BE2C (cell line): ENCODE results near the gene ZNF835.
"Not testable (repeated sequence)": the region's sequence is repeated elsewhere in the genome, so short reads cannot be mapped to it uniquely, and the experiment has no call there.

Experiments used
- DNase-seq: peaks from one replicate; pipeline ENCODE4 v3.0.0-alpha.2; 2020
- H3K27me3 ChIP-seq: fragments of 250-450 bp; sonication (Bioruptor Pico); 2 replicates; pipeline ENCODE4 v1.5.1; 2020; ENCODE audit warnings: mild to moderate bottlenecking
- H3K36me3 ChIP-seq: fragments of 250-450 bp; sonication (Bioruptor Pico); 2 replicates; pipeline ENCODE4 v1.5.1; 2020; ENCODE audit warnings: mild to moderate bottlenecking
- H3K4me1 ChIP-seq: fragments of 250-450 bp; sonication (Bioruptor Pico); 2 replicates; pipeline ENCODE4 v1.5.1; 2020
- H3K4me3 ChIP-seq: 2 replicates; pipeline ENCODE4 v1.5.1; 2011; ENCODE audit warnings: low read depth, low read length
- H3K9me3 ChIP-seq: fragments of 250-450 bp; sonication (Bioruptor Pico); 2 replicates; pipeline ENCODE4 v1.5.1; 2020
- CTCF ChIP-seq: IDR thresholded peaks from 2 replicates; pipeline ENCODE4 v1.5.1; 2012; ENCODE audit warnings: mild to moderate bottlenecking, low read depth, low read length

ZNF835 gene

GRCh38 chr19:56687031-56687430, 15.5 kb upstream of the ZNF835 start:
- no peak overlapping the region for H3K4me3 ChIP-seq
- H3K27me3 ChIP-seq, result no peaks in the 10 kb centered on the region
- no peaks in the 10 kb centered on the region for H3K9me3 ChIP-seq
- no peaks in the 10 kb centered on the region for H3K4me1 ChIP-seq
- no peaks in the 10 kb centered on the region for H3K36me3 ChIP-seq
- no peak for DNase-seq
- no peak for TF ChIP-seq CTCF

DNA sequence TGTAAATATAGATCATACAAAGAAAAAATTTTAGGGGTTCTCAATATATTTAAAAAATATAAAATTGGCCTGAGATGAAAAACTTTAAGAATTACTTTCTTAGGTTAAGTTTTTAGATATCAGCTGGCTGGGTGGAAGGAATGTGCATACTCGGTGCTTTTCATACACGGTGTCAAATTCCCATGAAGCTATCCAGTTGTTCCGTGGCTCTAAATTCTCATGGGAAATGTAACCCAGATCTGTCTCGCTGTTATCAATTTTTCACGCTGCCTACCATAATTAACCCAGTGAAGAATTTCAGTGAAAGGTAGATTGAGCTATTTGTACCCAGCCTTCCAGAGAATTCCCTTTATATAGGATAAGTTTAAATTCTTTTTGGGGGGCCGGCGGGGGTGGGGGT, 11.6 kb upstream of the ZNF835 start:
- no peak for DNase-seq
- Histone ChIP-seq H3K36me3 (no peaks in the 10 kb centered on the region), H3K4me1 (no peaks in the 10 kb centered on the region), H3K9me3 (no peaks in the 10 kb centered on the region), H3K4me3 (no peak overlapping the region), H3K27me3 (no peaks in the 10 kb centered on the region)
- TF ChIP-seq CTCF, result no peak

DNA sequence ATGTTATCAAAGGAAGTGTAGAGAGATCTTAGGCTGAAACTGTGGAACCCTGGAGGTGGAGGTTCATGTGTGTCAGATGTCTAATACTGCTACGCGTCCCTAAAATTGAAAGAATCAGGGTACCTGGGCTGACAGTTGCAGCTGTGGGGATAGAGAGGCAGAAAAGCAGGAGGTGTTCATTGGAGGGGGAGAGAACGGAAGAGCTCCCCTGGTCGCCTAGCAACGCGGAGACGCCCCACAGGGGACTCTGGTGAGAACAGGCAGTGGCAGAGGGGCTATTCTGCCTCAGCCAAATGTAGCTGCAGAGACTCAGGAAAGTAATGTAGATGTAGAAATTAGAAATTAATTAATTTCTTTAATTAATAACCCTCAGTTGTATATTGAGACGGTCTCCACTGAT, 10.1 kb upstream of the ZNF835 start:
- no peak for TF ChIP-seq CTCF
- Histone ChIP-seq H3K27me3 (no peaks in the 10 kb centered on the region), H3K4me3 (no peak overlapping the region), H3K4me1 (no peaks in the 10 kb centered on the region), H3K9me3 (no peaks in the 10 kb centered on the region), H3K36me3 (no peaks in the 10 kb centered on the region)
- DNase-seq, result no peak

DNA sequence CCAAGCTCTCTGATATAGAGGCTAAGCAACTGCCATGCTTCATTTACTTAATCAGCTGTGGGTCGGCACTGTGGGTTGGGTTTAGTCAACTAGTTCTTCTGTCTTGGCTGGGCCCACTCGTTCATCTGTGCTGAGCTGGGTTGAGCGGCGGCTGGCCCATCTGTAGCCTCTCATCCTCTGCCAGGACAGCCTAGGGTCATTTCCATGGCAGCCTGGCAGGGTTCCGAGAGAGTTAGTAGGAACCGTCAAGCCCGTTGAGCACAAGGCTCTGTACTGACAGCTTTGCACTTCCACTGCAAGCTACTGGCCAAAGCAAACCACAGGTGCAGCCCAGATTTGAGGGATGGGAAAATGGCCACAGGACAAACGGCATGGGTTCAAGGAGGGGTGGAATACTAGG, 6.6 kb upstream of the ZNF835 start:
- Histone ChIP-seq H3K9me3 (no peaks in the 10 kb centered on the region; the same call in 1 of the 2 replicates), H3K4me3 (no peak overlapping the region), H3K4me1 (no peaks in the 10 kb centered on the region), H3K27me3 (no peaks in the 10 kb centered on the region), H3K36me3 (no peaks in the 10 kb centered on the region)
- no peak for TF ChIP-seq CTCF
- no peak for DNase-seq

DNA sequence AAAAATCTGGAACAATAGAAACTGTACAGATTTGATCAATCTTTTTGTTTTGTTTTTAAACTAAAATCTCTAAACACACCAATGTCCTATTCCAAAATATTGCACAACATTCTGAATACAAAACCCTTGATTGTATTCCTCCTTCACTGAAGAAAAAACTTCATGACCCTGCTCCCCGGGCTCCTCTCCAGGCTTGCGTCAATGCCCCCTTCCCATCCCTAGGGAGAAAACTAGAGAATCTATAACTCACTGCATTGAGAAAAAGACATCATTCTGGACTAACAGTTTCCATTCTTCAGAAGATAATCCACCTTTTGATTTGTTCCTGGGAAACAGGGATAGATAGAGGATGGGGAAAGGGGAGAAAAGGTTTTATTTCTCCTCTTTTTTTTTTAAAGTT, 1.1 kb upstream of the ZNF835 start:
- not testable (repeated sequence) for H3K27me3 ChIP-seq, H3K4me3 ChIP-seq, H3K9me3 ChIP-seq, H3K36me3 ChIP-seq, DNase-seq, H3K4me1 ChIP-seq

- Histone ChIP-seq H3K36me3 (no peaks in the 10 kb centered on the region), H3K4me3 (no peak overlapping the region), H3K4me1 (no peaks in the 10 kb centered on the region), H3K9me3 (no peaks in the 10 kb centered on the region; the same call in 1 of the 2 replicates), H3K27me3 (no peaks in the 10 kb centered on the region)
- TF ChIP-seq CTCF, result no peak
- DNase-seq, result no peak
These were observed 470 bp downstream of the ZNF835 start for GRCh38 chr19:56670961-56671612.

GRCh38 chr19:56670401-56670960, 1.1 kb downstream of the ZNF835 start:
- Histone ChIP-seq H3K27me3 (no peaks in the 10 kb centered on the region), H3K36me3 (no peaks in the 10 kb centered on the region), H3K4me1 (no peaks in the 10 kb centered on the region), H3K9me3 (no peaks in the 10 kb centered on the region; the same call in 1 of the 2 replicates), H3K4me3 (no peak overlapping the region)
- no peak for DNase-seq
- no peak for TF ChIP-seq CTCF
